Measurements from ENCODE around the gene PDZD7.

The PDZD7 gene

GRCh38 chr10:101018118-101018599, 12.8 kb downstream of the PDZD7 start:
- no peak for DNase-seq

- no peak for DNase-seq
Observed at GRCh38 chr10:101016814-101017213, 14.1 kb downstream of the PDZD7 start.

- DNase-seq = no peak
Observed at GRCh38 chr10:101015582-101015973, 15.4 kb downstream of the PDZD7 start.

DNA sequence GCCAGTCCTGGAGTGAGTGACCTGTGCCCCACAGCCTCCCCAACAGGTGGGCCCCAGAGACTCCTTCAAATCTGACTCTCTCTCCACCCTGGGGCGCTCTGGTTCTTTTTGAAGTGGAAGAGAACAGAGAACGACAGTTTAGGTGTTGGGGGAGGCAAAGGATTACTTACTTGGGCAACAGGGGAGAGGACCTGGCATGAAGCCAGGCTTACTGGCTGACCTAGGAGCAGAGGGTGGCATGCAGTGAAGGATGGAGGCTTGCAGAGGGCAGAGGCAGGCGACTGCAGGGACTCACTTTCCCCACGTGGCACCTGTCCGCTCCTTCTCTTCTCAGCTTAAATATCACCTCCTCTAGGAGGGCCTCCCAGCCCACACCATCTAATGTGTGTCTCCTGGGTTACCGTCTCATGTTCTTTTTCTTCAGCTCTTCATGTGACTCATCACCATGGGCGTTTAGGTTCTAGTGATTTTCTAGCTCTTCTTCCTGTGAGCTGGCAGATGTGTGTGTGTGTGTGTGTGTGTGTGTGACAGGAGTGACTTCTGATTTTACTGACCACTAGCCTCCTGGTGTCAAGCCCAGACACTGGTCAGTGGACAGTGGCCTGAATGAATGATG, 15.9 kb downstream of the PDZD7 start:
- DNase-seq = no peak

DNA sequence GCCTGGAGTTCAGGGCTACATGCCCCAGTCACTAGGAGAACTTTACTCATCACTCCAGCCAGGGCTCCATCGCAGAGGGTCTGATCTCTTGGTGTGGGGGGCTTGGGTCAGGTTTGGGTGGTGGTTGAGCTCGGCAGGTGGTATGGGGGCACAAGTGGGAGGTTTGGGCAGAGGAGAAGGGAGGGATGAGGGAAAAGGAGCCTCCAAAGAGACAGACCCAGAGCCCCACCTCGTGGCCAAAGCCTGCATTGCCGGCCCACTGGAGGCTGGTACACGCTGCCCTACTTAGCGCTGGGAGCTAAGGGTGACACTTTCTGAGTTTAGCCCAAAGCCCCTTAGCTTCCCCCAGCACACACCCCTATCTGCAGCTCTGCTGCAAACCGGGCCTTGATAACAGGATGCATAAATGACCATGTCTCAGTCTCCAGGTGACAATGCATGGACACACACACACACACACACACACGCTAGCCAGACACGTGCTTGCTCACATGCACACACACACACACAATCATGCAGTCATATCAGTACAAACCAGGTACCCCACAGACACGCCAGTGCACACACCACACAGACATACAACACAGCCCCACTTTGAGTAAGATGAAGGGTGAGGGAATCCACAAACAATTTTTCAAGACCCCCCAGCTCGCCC, 16.6 kb downstream of the PDZD7 start:
- peak; percentile 76 for DNase-seq

- DNase-seq = no peak
Observed at GRCh38 chr10:101013365-101013825, 17.5 kb downstream of the PDZD7 start.

DNA sequence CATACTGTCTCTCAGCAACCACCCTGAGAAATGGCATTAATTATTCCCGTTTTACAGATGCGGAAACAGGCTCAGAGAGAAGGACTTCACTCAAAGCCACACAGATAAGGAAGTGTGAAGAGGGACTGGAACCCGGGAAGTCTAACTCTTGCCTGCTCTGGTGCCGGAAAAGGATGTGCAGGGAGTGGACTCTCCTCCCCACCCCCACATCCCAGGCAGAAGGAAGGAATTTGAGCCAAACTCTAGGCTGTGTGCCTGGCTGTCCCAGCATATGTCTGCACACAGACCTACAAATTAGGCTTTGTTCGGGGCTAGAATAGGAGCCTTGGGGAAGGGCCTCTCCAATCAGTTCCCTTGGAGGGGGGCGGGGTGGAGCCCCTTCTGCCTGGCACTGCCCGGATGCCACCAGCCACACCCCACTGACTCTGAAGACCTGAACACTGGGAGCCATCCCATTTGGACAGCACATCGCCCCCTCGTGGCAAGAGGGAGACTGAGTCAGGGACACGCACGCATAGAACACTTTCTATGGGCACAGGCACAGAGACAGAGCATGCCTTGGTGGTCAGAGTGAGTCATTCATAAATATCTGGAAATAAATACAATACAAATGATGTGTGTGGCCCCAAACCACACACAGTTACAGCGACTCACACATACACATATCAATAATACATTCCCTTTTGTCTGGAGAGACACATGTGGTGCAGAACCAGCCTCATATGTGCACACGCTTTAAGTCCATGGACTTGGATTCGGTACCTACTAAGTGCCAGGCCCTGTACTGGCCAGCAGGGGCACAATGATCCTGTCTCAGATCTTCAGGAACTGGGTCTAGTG, 18.2 kb downstream of the PDZD7 start:
- peak; percentile 74 for DNase-seq

GRCh38 chr10:101011517-101012423, 19.2 kb downstream of the PDZD7 start:
- no peak for DNase-seq

- DNase-seq = no peak
Observed at GRCh38 chr10:101010329-101010728, 20.6 kb downstream of the PDZD7 start.

DNA sequence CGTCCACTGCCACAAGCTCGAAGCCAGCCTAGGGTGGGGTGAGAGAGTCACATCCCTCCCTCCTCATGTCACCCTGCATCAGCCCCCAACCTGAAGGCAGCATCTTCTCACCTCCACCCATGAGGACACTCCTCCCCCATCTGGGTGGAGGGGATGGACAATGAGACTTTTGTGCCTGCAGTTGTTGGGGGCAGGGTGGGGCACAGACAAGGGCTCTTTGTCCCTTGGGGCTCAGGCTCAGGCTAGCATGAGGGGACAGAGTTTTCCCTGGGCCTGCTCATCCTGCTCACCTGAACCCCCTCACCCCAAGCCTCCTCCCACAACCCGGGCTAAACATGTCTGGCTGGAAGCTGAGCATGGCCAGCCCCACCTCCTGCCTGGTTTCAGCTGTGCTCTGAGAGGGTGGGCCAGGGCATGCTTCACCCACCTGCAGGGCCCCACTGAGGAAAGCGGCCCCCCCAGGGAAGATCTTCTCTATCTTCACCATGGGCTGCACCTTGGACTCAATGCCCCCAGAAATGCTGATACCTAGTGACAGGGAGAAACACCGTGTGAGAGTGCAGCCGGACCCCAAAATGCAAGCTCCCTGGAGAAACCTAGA, 22.0 kb downstream of the PDZD7 start:
- DNase-seq = no peak

DNA sequence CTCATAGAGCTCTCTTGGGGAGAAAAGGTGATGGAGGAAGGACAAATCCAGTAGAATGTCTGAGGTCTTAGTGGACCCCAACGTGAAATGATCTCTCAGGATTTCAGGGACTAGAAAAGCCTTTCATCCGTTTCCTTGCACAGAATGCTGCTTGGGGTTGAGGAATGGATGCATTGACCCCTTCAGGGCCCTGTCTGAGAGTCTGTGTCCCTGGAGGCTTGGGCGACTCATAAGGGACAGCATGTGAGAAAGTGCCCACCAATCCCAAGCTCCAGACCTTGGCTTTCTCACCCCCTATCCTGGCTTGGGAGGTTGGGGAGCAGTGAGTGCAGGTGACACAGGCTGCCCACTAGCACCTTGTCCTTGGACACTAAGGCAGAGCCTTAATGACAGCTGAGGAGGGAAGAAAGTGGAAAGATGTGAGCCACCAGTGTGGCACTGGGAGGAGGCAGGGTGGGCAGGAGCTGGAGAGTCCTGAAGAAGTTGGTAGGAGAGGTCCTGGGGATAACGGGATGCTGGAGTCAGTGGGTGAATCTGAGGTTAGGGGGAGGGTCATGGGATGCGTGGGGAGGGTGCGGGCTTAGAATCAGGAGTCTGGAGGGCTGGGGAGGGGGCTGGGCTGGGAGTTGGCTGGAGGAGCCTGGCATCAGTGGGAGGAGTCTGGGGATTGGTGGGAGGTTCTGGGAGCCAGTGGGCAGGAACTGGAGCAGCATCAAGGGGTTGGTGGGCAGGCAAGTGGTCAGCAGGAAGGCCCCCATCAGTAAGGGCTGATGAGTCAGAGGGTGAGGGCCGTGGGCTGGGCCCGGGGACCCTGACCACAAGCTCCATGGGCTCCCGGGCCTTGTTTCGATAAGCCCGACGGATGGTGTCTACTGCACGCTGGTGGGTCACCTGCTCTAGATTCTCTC, 22.8 kb downstream of the PDZD7 start:
- DNase-seq = no peak

GRCh38 chr10:101007099-101007711, 23.7 kb downstream of the PDZD7 start:
- no peak for DNase-seq

GRCh38 chr10:101006593-101007098, 24.3 kb downstream of the PDZD7 start:
- no peak for DNase-seq

DNA sequence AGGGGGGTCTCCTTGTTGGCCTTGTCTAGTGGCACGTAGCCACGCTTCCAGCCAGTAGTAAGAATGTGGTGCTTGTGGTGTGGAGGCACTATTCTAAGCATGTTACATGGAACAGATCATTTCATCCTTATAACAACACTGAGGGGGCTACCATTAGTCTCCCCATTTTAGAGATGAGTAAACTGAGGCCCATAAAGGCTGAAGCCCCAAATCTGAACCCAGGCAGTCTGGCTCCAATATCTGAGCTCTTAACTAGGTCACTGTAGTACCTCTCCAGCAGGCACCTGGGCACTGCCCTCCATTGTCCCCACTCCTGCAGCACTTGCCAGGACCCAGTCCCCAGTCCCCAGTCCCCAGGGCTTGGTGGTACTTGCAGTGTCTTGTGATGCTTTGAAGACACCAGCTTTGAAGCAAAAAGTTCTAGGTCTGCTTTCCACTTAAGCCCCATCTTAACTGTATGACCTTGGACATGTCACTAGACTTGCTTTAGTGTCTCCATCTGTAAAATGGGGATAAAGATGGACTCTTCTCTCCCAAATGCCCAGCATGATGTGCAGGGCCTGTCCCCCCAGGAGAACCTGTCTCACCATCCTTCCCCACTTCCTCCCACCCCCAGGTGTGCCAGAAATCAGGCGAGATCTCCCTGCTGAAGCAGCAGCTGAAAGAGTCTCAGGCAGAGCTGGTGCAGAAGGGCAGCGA, 24.9 kb downstream of the PDZD7 start:
- DNase-seq = no peak

- DNase-seq = no peak
Observed at GRCh38 chr10:101005361-101005760, 25.6 kb downstream of the PDZD7 start.

DNA sequence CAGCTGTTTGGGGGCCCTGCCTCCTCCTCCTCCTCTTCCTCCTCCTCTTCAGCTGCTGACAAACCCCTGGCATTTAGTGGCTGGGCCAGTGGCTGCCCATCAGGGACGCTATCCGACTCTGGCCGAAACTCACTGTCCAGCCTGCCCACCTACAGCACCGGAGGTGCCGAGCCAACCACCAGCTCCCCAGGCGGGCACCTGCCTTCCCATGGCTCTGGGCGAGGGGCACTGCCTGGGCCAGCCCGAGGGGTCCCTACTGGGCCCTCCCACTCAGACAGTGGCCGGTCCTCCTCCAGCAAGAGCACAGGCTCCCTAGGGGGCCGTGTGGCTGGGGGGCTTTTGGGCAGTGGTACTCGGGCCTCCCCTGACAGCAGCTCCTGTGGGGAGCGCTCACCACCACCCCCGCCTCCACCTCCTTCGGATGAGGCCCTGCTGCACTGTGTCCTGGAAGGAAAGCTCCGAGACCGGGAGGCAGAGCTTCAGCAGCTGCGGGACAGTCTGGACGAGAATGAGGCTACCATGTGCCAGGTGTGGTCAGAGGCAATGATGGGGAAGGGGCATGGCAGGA, 27.2 kb downstream of the PDZD7 start:
- no peak for DNase-seq

DNA sequence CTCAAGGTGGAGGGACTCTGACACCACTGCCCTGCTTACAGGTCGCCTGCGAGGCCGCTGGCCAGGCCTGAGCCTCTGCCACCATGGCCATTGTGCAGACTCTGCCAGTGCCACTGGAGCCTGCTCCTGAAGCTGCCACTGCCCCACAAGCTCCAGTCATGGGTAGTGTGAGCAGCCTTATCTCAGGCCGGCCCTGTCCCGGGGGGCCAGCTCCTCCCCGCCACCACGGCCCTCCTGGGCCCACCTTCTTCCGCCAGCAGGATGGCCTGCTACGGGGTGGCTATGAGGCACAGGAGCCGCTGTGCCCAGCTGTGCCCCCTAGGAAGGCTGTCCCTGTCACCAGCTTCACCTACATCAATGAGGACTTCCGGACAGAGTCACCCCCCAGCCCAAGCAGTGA, 28.5 kb downstream of the PDZD7 start:
- DNase-seq = no peak

- no peak for DNase-seq
Observed at GRCh38 chr10:101001659-101002035, 29.3 kb downstream of the PDZD7 start.

- DNase-seq = no peak
Observed at GRCh38 chr10:101000915-101001658, 29.8 kb downstream of the PDZD7 start.

Data from activated CD4-positive, alpha-beta T cell treated with anti-CD3 and anti-CD28 coated beads, Interleukin-2, amount 50 U/mL, for 1 hour (primary cell).